ENCODE data around the gene SNRK.

SNRK gene

DNA sequence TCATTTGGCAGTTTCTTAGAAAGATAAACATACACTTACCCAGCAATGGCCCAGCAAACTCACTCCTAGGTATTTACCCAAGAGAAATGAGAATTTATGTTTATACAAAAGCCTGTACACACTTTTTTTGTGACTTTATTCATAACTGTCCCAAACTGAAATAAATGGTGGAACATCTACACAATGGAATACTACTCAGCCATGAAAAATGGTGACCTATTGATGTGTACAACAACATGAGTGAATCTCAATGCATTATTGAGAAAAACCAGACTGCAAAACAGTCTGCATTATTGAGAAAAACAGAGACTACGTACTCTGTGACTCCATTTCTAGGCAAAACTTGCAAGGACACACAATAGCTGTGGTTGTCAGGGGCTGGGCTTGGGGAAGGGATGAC is 37.2 kb downstream of the SNRK start:
- no peak for ATAC-seq (replicated peaks; ENCODE audit: extremely low read depth, poor library complexity, severe bottlenecking)
- no peaks in the 10 kb centered on the region for H3K9me3 Mint-ChIP-seq
- no peak overlapping the region for H3K27ac Mint-ChIP-seq (ENCODE audit: low read depth)
- no peak for DNase-seq (ENCODE audit: low spot score in 2 of 2)
- H3K4me1 Mint-ChIP-seq = peaks cover 70% of the 10 kb centered on the region
- peaks cover 16% of the 10 kb centered on the region for H3K36me3 Mint-ChIP-seq (ENCODE audit: insufficient read depth)
- no peaks in the 10 kb centered on the region for H3K27me3 Mint-ChIP-seq
- H3K4me3 Mint-ChIP-seq = no peak overlapping the region

GRCh38 chr3:43326891-43327581 is 40.7 kb downstream of the SNRK start:
- no peaks in the 10 kb centered on the region for H3K9me3 Mint-ChIP-seq
- H3K4me3 Mint-ChIP-seq = peak overlapping the region; percentile 43
- H3K4me1 Mint-ChIP-seq = peaks cover 61% of the 10 kb centered on the region
- no peak for DNase-seq (ENCODE audit: low spot score in 2 of 2)
- no peaks in the 10 kb centered on the region for H3K27me3 Mint-ChIP-seq
- peaks cover 11% of the 10 kb centered on the region for H3K36me3 Mint-ChIP-seq (ENCODE audit: insufficient read depth)
- peak; percentile 28 for ATAC-seq (replicated peaks; ENCODE audit: extremely low read depth, poor library complexity, severe bottlenecking)
- peak overlapping the region; percentile 74 for H3K27ac Mint-ChIP-seq (ENCODE audit: low read depth)

GRCh38 chr3:43327582-43327979 is 41.2 kb downstream of the SNRK start:
- Mint-ChIP-seq H3K9me3 (no peaks in the 10 kb centered on the region), H3K4me3 (peak overlapping the region; percentile 43), H3K36me3 (ENCODE audit: insufficient read depth) (peaks cover 10% of the 10 kb centered on the region), H3K27me3 (no peaks in the 10 kb centered on the region), H3K4me1 (peaks cover 61% of the 10 kb centered on the region), H3K27ac (ENCODE audit: low read depth) (peak overlapping the region; percentile 74)
- ATAC-seq (replicated peaks; ENCODE audit: extremely low read depth, poor library complexity, severe bottlenecking) (no peak), DNase-seq (ENCODE audit: low spot score in 2 of 2) (no peak)

DNA sequence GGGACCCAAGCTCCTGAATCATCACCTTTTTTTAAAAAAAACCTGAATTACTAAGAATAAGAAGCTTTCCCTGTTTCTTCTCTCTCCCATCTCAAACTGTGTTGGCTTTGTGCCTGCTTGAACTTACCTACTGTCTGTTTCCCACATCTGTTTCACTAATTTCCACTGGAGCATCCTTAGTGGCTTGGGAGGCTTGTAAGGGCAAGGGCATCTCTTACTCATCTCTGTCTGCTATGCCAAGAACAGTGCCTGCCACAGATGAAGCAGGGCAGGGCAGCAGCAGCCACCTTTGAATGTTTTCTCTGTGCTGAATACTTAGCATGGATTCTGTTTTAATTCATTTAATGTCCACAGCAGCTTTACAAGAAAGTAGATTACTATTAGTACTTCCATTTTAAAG is 42.3 kb downstream of the SNRK start:
- Mint-ChIP-seq H3K27ac (ENCODE audit: low read depth) (peak overlapping the region; percentile 72), H3K27me3 (no peaks in the 10 kb centered on the region)
- ATAC-seq (replicated peaks; ENCODE audit: extremely low read depth, poor library complexity, severe bottlenecking) = no peak

DNA sequence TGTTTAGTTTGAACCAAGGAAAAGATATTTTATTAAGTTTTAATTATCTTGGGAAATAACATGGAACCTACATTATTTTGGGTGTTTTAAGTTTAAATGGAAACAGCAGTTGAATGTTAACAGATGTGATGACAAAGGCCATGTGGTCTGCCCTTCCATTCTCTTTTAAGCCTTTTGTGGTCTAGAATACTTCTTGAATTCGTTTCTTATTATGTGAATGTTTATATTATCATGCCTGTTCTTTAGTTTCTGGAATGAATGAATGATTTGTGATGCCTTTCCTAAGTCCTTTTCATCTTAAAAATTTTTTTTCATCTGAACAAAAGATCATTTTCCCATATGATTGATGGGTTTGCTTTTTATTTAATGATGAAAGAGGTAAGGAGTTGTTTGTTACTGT is 44.6 kb downstream of the SNRK start:
- H3K27ac Mint-ChIP-seq (ENCODE audit: low read depth) = no peak overlapping the region
- no peak overlapping the region for H3K4me3 Mint-ChIP-seq
- H3K9me3 Mint-ChIP-seq = peaks cover 5% of the 10 kb centered on the region
- H3K4me1 Mint-ChIP-seq = peaks cover 49% of the 10 kb centered on the region
- H3K36me3 Mint-ChIP-seq (ENCODE audit: insufficient read depth) = peaks cover 27% of the 10 kb centered on the region
- DNase-seq (ENCODE audit: low spot score in 2 of 2) = no peak
- no peak for ATAC-seq (replicated peaks; ENCODE audit: extremely low read depth, poor library complexity, severe bottlenecking)
- H3K27me3 Mint-ChIP-seq = no peaks in the 10 kb centered on the region

More for the DNA sequence above, 42.3 kb downstream of the SNRK start:
- Mint-ChIP-seq H3K4me3 (no peak overlapping the region), H3K36me3 (ENCODE audit: insufficient read depth) (peaks cover 17% of the 10 kb centered on the region), H3K9me3 (no peaks in the 10 kb centered on the region), H3K4me1 (peaks cover 62% of the 10 kb centered on the region)
- DNase-seq (ENCODE audit: low spot score in 2 of 2) = no peak

- ATAC-seq (replicated peaks; ENCODE audit: extremely low read depth, poor library complexity, severe bottlenecking) (no peak), DNase-seq (ENCODE audit: low spot score in 2 of 2) (no peak)
- peaks cover 45% of the 10 kb centered on the region for H3K4me1 Mint-ChIP-seq
- no peaks in the 10 kb centered on the region for H3K27me3 Mint-ChIP-seq
- H3K4me3 Mint-ChIP-seq = no peak overlapping the region
- H3K36me3 Mint-ChIP-seq (ENCODE audit: insufficient read depth) = peaks cover 31% of the 10 kb centered on the region
- H3K9me3 Mint-ChIP-seq = peaks cover 8% of the 10 kb centered on the region
- H3K27ac Mint-ChIP-seq (ENCODE audit: low read depth) = no peak overlapping the region
These were observed 45.0 kb downstream of the SNRK start for GRCh38 chr3:43331381-43331780.

DNA sequence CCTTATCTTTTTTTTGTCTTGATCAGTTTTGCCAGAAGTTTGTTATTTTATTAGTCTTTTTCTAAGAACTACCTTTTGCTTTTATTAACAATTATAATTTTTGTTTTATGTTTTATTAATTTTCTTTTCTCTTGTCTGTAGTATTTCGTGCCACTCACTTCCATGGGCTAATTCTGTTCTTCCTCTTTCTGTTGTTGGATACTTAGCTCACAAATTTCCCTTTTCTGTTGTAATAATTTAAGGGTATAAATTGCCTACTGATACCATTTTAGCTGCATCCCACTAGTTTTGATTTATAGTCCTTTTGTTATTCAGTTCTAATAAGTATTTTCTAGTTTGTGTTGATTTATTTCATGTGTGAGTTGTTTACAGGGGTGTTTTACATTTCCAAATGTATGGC is 48.6 kb downstream of the SNRK start:
- Mint-ChIP-seq H3K27me3 (no peaks in the 10 kb centered on the region), H3K36me3 (ENCODE audit: insufficient read depth) (peaks cover 51% of the 10 kb centered on the region), H3K27ac (ENCODE audit: low read depth) (no peak overlapping the region), H3K4me3 (no peak overlapping the region), H3K9me3 (peaks cover 10% of the 10 kb centered on the region), H3K4me1 (peaks cover 17% of the 10 kb centered on the region)
- DNase-seq (ENCODE audit: low spot score in 2 of 2) (no peak), ATAC-seq (replicated peaks; ENCODE audit: extremely low read depth, poor library complexity, severe bottlenecking) (no peak)

DNA sequence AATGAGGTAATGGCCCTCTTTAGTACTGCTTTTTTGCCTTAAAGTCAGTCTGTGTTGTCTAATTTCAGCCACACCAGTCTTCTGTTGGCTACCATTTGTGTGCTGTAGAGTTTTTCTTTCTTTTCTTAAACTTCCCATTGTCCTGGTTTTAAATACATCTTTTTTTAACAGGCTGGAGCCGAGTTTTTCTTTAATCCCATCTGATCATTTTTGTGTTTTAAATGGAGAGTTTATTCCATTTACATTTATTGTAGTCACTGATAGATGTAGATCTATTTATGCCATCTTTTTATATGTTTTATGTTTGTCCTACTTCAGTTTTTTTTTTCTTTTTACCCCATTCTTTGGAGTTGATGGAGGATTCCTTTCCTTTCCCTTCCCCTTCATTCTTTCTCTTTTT is 49.5 kb downstream of the SNRK start:
- DNase-seq (ENCODE audit: low spot score in 2 of 2) (no peak), ATAC-seq (replicated peaks; ENCODE audit: extremely low read depth, poor library complexity, severe bottlenecking) (no peak)
- Mint-ChIP-seq H3K36me3 (ENCODE audit: insufficient read depth) (peaks cover 57% of the 10 kb centered on the region), H3K27me3 (no peaks in the 10 kb centered on the region), H3K9me3 (peaks cover 10% of the 10 kb centered on the region), H3K27ac (ENCODE audit: low read depth) (no peak overlapping the region), H3K4me3 (no peak overlapping the region), H3K4me1 (peaks cover 17% of the 10 kb centered on the region)

DNA sequence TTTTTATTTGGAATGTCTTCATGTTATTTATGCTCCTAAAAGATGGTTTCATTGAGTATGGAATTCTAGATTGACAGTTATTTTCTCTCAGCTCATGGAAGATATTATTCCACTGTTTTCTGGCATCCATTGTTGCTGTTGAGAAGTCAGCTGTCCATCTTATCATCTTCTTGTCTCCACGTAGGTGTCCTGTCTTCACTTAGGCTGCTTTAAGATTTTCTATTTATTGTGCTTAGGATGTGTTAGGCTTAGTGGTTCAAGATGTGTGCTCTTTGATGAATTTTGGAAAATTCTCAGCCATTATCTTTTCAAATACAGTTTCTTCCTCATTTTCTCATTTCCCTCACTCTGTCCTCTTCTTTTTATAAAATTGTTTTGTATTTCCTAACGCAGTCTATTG is 52.0 kb downstream of the SNRK start:
- no peak for DNase-seq (ENCODE audit: low spot score in 2 of 2)
- peaks cover 66% of the 10 kb centered on the region for H3K36me3 Mint-ChIP-seq (ENCODE audit: insufficient read depth)
- H3K4me1 Mint-ChIP-seq = peaks cover 11% of the 10 kb centered on the region
- no peaks in the 10 kb centered on the region for H3K27me3 Mint-ChIP-seq
- H3K4me3 Mint-ChIP-seq = no peak overlapping the region
- H3K9me3 Mint-ChIP-seq = peaks cover 10% of the 10 kb centered on the region
- ATAC-seq (replicated peaks; ENCODE audit: extremely low read depth, poor library complexity, severe bottlenecking) = no peak
- peak overlapping the region; percentile 62 for H3K27ac Mint-ChIP-seq (ENCODE audit: low read depth)

DNA sequence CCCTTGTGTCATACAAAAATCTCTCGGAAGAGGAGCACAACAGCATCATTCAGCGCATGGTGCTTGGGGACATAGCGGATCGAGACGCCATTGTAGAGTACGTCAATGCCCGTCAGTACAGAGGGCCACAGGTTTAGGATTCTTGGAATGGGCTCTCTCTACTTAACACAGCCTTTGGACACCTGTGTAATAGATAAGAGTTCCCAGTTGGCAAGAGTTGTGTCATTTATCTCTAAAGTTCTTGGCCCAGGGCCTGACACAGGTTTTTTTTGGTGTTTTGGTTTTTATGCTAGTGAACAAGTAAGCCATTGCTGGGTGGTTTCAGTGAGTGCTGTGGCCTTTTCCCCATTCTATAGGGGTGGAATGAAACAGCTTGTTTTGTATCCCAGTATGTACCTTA is 54.1 kb downstream of the SNRK start:
- DNase-seq (ENCODE audit: low spot score in 2 of 2) (no peak), ATAC-seq (replicated peaks; ENCODE audit: extremely low read depth, poor library complexity, severe bottlenecking) (no peak)
- Mint-ChIP-seq H3K27me3 (no peaks in the 10 kb centered on the region), H3K4me1 (peaks cover 31% of the 10 kb centered on the region), H3K36me3 (ENCODE audit: insufficient read depth) (peaks cover 70% of the 10 kb centered on the region), H3K4me3 (no peak overlapping the region), H3K9me3 (peaks cover 5% of the 10 kb centered on the region), H3K27ac (ENCODE audit: low read depth) (no peak overlapping the region)

GRCh38 chr3:43341788-43342187 is 55.4 kb downstream of the SNRK start:
- no peak for ATAC-seq (replicated peaks; ENCODE audit: extremely low read depth, poor library complexity, severe bottlenecking)

DNA sequence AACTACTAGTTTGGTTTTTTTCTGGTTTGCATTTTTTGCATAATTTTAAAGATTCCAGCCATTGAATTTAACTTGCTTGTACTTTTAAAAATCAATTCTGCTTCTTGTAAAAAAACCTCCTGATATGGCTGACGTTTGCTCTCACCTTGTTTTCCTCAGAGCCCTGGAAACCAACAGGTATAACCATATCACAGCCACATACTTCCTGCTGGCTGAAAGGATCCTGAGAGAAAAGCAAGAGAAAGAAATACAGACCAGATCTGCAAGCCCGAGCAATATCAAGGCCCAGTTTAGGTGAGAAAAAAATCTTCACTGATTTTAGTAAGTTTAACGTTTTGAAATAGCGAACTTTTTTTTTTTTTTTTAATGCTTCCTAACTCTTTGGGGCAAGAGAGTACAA is 56.8 kb downstream of the SNRK start:
- Mint-ChIP-seq H3K4me1 (peaks cover 53% of the 10 kb centered on the region), H3K27me3 (no peaks in the 10 kb centered on the region), H3K4me3 (no peak overlapping the region), H3K27ac (ENCODE audit: low read depth) (peak overlapping the region; percentile 61), H3K36me3 (ENCODE audit: insufficient read depth) (peaks cover 64% of the 10 kb centered on the region), H3K9me3 (no peaks in the 10 kb centered on the region)
- DNase-seq (ENCODE audit: low spot score in 2 of 2) (no peak), ATAC-seq (replicated peaks; ENCODE audit: extremely low read depth, poor library complexity, severe bottlenecking) (no peak)

More at GRCh38 chr3:43341788-43342187, 55.4 kb downstream of the SNRK start:
- Mint-ChIP-seq H3K4me1 (peaks cover 39% of the 10 kb centered on the region), H3K27ac (ENCODE audit: low read depth) (peak overlapping the region; percentile 73), H3K27me3 (no peaks in the 10 kb centered on the region), H3K9me3 (no peaks in the 10 kb centered on the region), H3K36me3 (ENCODE audit: insufficient read depth) (peaks cover 59% of the 10 kb centered on the region), H3K4me3 (no peak overlapping the region)
- no peak for DNase-seq (ENCODE audit: low spot score in 2 of 2)

DNA sequence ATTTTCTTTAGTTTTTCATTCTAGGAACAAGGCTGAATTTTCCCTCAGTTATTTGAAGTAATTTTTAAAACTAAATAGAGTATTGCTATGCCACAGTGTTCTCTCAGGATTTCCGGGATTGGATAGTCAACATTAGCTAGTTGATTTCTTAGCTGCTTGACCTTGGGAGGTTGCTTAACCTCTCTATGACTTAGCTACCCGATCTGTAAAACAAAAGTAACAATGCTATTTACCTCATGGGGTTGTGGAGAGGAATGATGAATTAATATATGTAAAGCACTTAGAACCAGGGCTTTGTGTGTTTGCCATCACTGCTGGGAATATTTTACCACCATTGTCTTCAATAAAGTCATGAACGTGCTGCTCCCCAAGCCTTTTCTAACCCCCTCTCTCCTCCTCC is 57.5 kb downstream of the SNRK start:
- no peaks in the 10 kb centered on the region for H3K27me3 Mint-ChIP-seq
- peak overlapping the region; percentile 61 for H3K27ac Mint-ChIP-seq (ENCODE audit: low read depth)
- ATAC-seq (replicated peaks; ENCODE audit: extremely low read depth, poor library complexity, severe bottlenecking) (no peak), DNase-seq (ENCODE audit: low spot score in 2 of 2) (no peak)
- H3K4me1 Mint-ChIP-seq = peaks cover 55% of the 10 kb centered on the region
- H3K4me3 Mint-ChIP-seq = no peak overlapping the region
- H3K36me3 Mint-ChIP-seq (ENCODE audit: insufficient read depth) = peaks cover 67% of the 10 kb centered on the region
- H3K9me3 Mint-ChIP-seq = no peaks in the 10 kb centered on the region
